GM21619 (cell line): Measurements from ENCODE around the gene KLHDC3.
A peak's percentile ranks its signal among the peaks of the same experiment; 100 is the strongest.
"Not testable (repeated sequence)": the region's sequence is repeated elsewhere in the genome, so short reads cannot be mapped to it uniquely, and the experiment has no call there.

Experiments
- ATAC-seq: cut with Tn5 transposase; IDR thresholded peaks from one replicate; pipeline ENCODE4 v1.9.1; 2021; ENCODE audit not compliant: unreplicated experiment

KLHDC3 gene

DNA sequence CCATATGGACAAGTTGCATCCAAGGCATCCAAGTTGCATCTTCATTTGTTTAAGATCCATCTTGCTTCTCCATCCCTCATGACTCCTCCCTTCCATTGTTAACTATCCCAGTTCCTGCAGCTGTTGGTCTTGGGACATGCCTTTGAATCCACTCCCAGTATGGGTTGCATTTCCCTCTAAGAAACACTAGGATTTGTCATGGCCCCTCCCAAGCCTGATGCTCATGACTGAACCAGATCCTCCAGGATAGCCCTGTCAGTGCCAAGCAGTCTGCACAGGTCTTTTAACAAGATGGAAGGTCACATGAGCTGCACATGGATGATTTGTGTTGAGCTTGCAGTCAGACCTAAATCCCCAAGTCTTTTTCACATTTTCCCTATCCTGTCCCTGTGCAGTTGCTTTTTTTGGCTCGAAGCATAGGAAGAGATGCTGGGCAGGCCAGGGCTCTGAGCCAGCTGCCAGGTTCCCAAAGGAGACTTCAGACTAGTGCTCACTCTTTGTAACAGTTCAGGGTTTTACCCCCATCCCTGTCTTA is 25.5 kb upstream of the KLHDC3 start:
- ATAC-seq: no peak

DNA sequence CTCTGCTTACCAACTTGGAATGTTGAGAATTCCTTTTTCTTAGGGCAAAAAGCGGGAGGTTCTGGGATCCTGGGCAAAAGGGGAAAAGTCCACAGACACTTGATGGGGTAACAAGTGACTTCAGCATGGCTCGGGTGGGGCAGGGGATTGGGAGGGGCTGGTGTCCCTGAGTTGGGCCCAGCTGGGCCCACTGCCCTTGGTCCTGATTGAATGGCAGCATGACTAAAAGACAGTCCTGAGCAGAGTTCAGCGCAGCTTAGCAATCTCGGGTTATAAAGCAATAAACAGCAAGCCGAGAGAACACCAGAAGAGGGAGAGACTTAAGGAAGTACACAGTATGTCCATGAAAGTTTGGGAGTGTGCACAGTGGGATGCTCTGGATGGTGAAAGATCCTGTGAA is 24.1 kb upstream of the KLHDC3 start:
- ATAC-seq: no peak

- no peak for ATAC-seq
These were observed 20.6 kb upstream of the KLHDC3 start for GRCh38 chr6:42993445-42993844.

- ATAC-seq: no peak
These were observed 17.5 kb upstream of the KLHDC3 start for GRCh38 chr6:42996513-42996912.

DNA sequence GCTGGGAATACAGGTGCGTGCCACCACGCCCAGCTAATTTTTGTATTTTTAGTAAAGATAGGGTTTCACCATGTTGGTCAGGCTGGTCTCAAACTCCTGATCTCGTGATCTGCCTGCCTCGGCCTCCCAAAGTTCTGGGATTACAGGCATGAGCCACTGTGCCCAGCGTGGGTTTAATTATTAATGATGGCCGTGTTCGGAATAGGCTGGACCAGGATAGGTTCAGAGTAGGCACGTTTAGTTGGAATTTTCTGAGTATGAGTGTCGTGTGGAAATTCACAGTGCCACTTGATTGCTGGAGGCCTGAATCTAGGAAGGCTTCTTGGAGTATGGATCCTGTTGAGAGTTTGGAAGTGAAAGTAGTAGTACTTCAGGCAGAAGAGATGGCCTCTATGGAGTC is 15.8 kb upstream of the KLHDC3 start:
- ATAC-seq: not testable (repeated sequence)

DNA sequence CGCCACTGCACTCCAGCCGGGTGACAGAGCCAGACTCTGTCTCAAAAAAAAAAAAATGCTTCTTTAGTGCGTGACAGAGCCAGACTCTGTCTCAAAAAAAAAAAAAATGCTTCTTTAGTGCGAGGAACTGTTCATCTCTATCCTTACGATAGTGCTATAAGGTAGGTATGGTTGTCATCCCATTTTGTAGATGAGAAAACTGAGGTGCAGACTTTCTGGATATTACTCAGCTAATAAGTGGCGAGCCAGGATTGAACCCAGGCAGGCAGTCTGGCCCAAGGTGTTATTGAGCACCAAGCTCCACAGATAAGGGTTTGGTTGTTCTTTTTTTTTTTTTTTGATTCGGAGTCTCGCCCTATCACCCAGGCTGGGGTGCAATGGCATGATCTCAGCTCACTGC is 12.2 kb upstream of the KLHDC3 start:
- ATAC-seq: no peak

- no peak for ATAC-seq
These were observed 8.2 kb upstream of the KLHDC3 start for GRCh38 chr6:43005844-43006243.

DNA sequence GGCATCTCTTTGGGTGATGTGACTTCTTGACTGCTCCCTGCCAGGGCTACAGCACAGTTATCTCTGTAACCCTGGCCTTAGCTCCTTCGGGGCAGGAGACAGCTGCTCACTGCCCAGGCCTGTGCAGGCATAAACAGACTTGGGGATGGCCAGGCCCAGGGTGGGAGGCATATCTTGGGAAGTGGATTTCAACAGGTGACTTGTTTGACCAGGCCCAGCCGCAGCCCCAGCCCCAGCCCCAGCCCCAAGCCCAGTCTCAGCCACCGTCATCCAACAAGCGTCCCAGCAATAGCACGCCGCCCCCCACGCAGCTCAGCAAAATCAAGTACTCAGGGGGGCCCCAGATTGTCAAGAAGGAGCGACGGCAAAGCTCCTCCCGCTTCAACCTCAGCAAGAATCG is 7.8 kb upstream of the KLHDC3 start:
- ATAC-seq: no peak

DNA sequence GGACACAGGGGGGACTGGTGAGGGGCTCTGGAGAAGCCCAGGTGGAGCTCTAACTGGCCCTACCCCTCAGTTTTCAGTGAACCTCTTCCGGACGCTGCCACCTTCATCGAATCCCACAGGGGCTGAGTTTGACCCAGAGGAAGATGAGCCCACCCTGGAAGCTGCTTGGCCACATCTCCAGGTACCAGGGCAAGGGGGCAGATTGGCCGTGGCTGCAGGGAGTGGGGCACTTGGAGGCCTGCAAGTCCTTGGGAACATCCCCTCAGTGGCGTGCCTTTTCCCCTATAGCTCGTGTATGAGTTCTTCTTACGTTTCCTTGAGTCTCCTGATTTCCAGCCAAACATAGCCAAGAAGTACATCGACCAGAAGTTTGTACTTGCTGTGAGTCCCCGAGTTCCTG is 6.9 kb upstream of the KLHDC3 start:
- ATAC-seq: no peak

GRCh38 chr6:43009124-43009523 is 4.9 kb upstream of the KLHDC3 start:
- ATAC-seq: no peak

GRCh38 chr6:43011207-43011606 is 2.8 kb upstream of the KLHDC3 start:
- ATAC-seq: no peak

DNA sequence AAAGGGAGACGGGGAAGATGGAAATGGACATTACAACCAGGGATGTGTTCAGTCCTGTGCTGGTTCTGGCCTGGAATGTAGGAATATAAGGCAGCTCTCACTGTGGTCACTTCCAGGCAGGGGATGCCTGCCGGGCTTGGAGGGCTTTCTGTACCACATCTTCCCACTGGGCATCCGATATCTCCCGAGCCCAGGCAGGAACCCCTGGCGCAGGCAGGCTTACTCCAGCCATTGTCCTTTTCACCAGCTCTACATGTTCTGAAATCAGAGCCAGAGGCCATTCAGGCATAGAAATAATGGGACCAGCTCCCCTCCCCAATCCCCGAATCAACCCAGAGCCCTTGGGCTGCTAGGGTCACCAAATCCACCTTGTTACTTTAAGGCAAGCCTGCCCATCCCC is 1.7 kb upstream of the KLHDC3 start:
- ATAC-seq: no peak

GRCh38 chr6:43013097-43013842 is 779 bp upstream of the KLHDC3 start:
- ATAC-seq: peak; percentile 4

DNA sequence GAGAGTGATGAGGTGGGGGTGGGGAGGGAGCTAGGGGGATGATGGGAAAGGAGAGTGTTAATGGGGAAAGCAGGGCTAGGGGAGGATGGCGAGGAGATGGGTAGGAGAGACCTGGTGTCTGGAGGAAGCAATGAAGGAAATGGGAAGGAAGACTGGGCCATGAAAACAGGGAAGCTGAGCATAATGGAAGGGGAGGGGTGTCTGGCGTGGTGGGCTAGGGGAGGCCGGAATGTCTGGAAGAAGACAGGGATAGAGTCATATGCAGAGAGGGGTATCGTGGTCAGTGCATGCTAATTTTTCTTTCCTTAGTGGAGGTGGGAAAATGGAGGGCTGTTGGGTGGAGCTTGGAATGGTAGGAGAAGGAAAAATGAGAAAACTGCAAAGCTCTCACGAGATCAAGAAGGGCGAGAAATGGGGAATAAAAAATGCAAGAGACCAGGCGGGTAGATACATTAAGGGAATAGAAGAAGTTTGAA is 423 bp downstream of the KLHDC3 start:
- ATAC-seq: no peak

DNA sequence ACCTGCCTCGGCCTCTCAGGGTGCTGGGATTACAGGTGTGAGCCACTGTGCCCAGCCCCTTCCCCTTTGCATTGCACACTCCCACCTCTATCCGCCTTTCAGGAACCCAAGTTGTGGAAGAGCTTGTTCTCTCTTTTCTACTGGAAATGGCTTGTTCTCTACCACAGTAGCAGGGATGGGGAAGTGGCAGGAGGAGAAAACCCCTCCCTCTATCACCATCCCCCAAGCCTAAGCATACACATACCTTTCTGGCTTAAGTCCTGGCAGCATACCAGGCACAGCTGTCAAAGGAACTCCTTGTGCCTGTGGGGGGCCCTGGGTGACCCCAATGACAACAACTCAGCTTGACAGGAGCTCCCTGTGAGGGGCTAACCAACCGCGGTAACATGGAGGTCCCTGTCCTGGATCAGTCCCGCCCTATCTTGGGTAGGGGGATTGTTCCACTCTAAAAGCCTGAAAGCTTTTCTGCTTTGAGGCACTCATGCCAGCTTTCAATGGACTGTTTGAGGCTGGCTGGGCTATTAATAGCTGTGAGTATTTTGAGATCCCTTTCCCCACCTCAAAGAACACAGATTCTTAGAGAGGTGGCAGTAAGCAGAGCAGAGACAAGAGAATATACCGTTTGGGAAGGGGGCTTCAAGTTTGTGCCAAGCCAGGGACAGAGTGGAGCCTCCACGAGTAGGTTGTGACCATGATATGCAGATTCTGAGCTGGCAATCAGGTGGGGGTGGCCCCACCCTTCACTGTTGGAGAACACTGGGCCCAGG is 2.3 kb downstream of the KLHDC3 start:
- ATAC-seq: no peak

GRCh38 chr6:43016943-43017334 is 2.9 kb downstream of the KLHDC3 start:
- no peak for ATAC-seq

- ATAC-seq: no peak
These were observed 5.1 kb downstream of the KLHDC3 start for GRCh38 chr6:43019152-43019551.

- ATAC-seq: no peak
These were observed 6.1 kb downstream of the KLHDC3 start for GRCh38 chr6:43020052-43020705.

- ATAC-seq: no peak
These were observed 6.8 kb downstream of the KLHDC3 start for GRCh38 chr6:43020847-43021246.

GRCh38 chr6:43021270-43022047 is 7.4 kb downstream of the KLHDC3 start, which contains the start of gene RRP36:
Gene RRP36 (plus strand): TSS chr6:43021623. CDS start chr6:43021655, 32 bp downstream.
- ATAC-seq: peak; percentile 76

DNA sequence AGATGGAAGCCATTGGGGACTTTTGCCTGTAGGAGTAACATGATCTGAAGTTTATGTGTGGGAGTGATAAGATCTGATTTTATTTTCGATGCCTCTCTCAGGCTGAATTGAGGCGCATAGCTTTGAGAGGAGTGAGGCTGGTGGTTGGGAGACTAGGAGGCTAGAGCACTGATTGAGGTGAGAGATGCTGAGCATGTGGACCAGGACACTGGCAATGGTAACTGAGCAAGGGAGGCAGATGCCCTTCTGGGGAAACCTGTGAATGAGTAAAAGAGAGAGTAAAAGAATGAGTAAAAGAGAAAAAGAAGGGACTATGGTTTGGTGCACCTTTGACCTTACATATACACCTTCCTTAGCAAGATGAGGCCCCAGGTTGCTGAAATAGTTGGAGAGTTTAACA is 10.4 kb downstream of the KLHDC3 start:
- no peak for ATAC-seq
